Hepatocyte (in vitro differentiated cells): ENCODE results near the gene CCDC157. TPM values are rescaled to one million over a fixed set of nuclear protein-coding genes. Genes with fewer than 3 reads are reported as not detected.

Experiments
- DNase-seq: peaks from one replicate; pipeline ENCODE4 v3.0.0-alpha.2; 2016; ENCODE audit warnings: low spot score
- H2AFZ ChIP-seq: fragments of 200-600 bp; sonication (generic); 2 replicates; pipeline ENCODE4 v1.6.0; 2016; ENCODE audit warnings: antibody characterized with exemption, mild to moderate bottlenecking
- H3K27ac ChIP-seq: fragments of 200-600 bp; sonication (generic); 2 replicates; pipeline ENCODE4 v1.5.1; 2016; ENCODE audit warnings: mild to moderate bottlenecking
- H3K27me3 ChIP-seq: fragments of 200-600 bp; sonication (generic); 2 replicates; pipeline ENCODE4 v1.6.1; 2016
- H3K36me3 ChIP-seq: fragments of 200-600 bp; sonication (generic); replicated peaks from 2 replicates; pipeline ENCODE4 v1.5.1; 2016; ENCODE audit warnings: low read depth; ENCODE audit not compliant: insufficient read depth
- H3K4me1 ChIP-seq: fragments of 200-600 bp; sonication (generic); 2 replicates; pipeline ENCODE4 v1.5.1; 2016; ENCODE audit warnings: mild to moderate bottlenecking, moderate library complexity; ENCODE audit not compliant: insufficient read depth
- H3K4me2 ChIP-seq: fragments of 200-600 bp; sonication (generic); 2 replicates; pipeline ENCODE4 v1.6.0; 2016
- H3K4me3 ChIP-seq: fragments of 200-600 bp; sonication (generic); 2 replicates; pipeline ENCODE4 v1.5.1; 2016; ENCODE audit warnings: mild to moderate bottlenecking
- H3K79me2 ChIP-seq: fragments of 200-600 bp; sonication (generic); 2 replicates; pipeline ENCODE4 v1.6.0; 2017; ENCODE audit warnings: mild to moderate bottlenecking
- H3K9me2 ChIP-seq: fragments of 200-600 bp; sonication (generic); replicated peaks from 2 replicates; pipeline ENCODE4 v1.6.0; 2017; ENCODE audit warnings: mild to moderate bottlenecking; ENCODE audit not compliant: insufficient read depth
- H3K9me3 ChIP-seq: fragments of 200-600 bp; sonication (generic); 2 replicates; pipeline ENCODE4 v1.5.1; 2016; ENCODE audit warnings: low read depth, mild to moderate bottlenecking
- H4K20me1 ChIP-seq: fragments of 200-600 bp; sonication (generic); 2 replicates; pipeline ENCODE4 v1.6.0; 2016; ENCODE audit warnings: mild to moderate bottlenecking; ENCODE audit not compliant: insufficient read depth, poor library complexity, severe bottlenecking
- EZH2 ChIP-seq: fragments of 200-600 bp; sonication (generic); IDR thresholded peaks from 2 replicates; pipeline ENCODE4 v1.6.1; 2016; ENCODE audit warnings: antibody characterized with exemption, mild to moderate bottlenecking, borderline replicate concordance
- EZH2phosphoT487 ChIP-seq: fragments of 200-600 bp; sonication (generic); IDR thresholded peaks from one replicate; pipeline ENCODE4 v1.6.1; 2018; ENCODE audit warnings: antibody characterized with exemption, mild to moderate bottlenecking, low read depth, moderate library complexity; ENCODE audit not compliant: unreplicated experiment, severe bottlenecking
- WGBS: methylation state at CpG from one replicate; pipeline ENCODE4 v1.1.6; 2016; ENCODE audit warnings: low lambda C conversion rate; ENCODE audit errors: missing lambda C conversion rate; 5-methylcytosine and 5-hydroxymethylcytosine counted together
- polyA plus RNA-seq: library from polyadenylated mRNA; unstranded; fragments of >200 nt; fragmentation: Nextera tagmentation; extraction: Ambion mirVana; gene quantifications from 2 replicates; pipeline ENCODE4 v1.2.1, GENCODE V29; 2016
- total RNA-seq: library from RNA; depleted of rRNA; stranded (reverse); fragments of >200 nt; gene quantifications from 2 replicates; pipeline ENCODE4 v1.2.3, GENCODE V29; 2014
- TF ChIP-seq, protein P1 (sequence below): fragments of 200-600 bp; sonication (generic); IDR thresholded peaks from 2 replicates; pipeline ENCODE4 v1.5.1; 2016; ENCODE audit warnings: antibody characterized with exemption, mild to moderate bottlenecking; ENCODE audit not compliant: poor library complexity

The CCDC157 gene
- total and polyA plus RNA-seq, 2 experiments from 2014 or later, result 4.1 to 5.4 TPM

DNA sequence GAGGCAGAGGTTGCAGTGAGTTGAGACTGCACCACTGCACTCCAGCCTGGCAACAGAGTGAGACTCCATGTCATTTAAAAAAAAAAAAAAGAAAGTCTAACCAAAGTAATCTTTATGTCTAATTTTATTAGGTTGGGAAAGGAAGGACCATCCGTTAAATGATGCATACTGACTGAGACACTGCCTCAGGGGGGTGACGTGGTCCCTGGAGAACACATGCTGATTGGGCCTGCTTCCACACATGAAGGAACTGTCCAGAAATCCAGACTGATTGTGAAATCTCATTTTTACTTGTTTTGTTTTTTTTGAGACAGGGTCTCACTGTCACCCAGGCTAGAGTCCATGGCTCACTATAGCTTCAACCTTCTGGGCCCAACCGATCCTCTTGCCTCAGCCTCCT lies 5.6 kb upstream of the CCDC157 start:
- Histone ChIP-seq H2AFZ (no peak overlapping the region), H3K4me2 (no peak overlapping the region), H3K27me3 (no peaks in the 10 kb centered on the region), H3K79me2 (peaks cover 94% of the 10 kb centered on the region), H3K27ac (no peak overlapping the region), H3K4me1 (peaks cover 26% of the 10 kb centered on the region), H3K4me3 (no peak overlapping the region), H3K36me3 (no peaks in the 10 kb centered on the region), H3K9me3 (no peaks in the 10 kb centered on the region), H3K9me2 (no peaks in the 10 kb centered on the region), H4K20me1 (peaks cover 64% of the 10 kb centered on the region)
- DNase-seq, result no peak
- WGBS, result 95% methylated on average over 3 of the region's 3 CpGs
- TF ChIP-seq EZH2, result no peak
- no peak for TF ChIP-seq EZH2phosphoT487
- TF ChIP-seq, protein P1, sequence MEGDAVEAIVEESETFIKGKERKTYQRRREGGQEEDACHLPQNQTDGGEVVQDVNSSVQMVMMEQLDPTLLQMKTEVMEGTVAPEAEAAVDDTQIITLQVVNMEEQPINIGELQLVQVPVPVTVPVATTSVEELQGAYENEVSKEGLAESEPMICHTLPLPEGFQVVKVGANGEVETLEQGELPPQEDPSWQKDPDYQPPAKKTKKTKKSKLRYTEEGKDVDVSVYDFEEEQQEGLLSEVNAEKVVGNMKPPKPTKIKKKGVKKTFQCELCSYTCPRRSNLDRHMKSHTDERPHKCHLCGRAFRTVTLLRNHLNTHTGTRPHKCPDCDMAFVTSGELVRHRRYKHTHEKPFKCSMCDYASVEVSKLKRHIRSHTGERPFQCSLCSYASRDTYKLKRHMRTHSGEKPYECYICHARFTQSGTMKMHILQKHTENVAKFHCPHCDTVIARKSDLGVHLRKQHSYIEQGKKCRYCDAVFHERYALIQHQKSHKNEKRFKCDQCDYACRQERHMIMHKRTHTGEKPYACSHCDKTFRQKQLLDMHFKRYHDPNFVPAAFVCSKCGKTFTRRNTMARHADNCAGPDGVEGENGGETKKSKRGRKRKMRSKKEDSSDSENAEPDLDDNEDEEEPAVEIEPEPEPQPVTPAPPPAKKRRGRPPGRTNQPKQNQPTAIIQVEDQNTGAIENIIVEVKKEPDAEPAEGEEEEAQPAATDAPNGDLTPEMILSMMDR, result no peak

DNA sequence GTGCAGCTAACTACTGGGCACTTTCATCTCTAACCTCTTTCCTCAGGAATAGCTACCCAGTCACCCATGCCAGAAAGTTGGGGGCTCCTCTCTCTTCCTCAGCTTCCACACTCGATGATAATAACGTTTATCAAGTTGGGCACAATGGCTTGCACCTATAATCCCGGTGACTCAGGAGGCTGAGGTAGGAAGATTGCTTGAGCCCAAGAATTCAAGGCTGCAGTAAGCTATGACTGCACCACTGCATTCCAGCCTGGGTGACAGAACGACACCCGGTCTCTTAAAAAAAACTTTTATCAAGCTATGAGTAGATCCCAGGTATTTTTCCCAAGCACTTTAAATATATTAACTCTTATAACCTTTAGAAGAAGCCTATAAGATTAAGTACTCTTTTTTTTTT lies 2.2 kb upstream of the CCDC157 start:
- no peaks in the 10 kb centered on the region for H3K27me3 ChIP-seq
- H3K36me3 ChIP-seq, result no peaks in the 10 kb centered on the region
- H3K4me2 ChIP-seq, result peak overlapping the region; percentile 89
- H4K20me1 ChIP-seq, result peaks cover 40% of the 10 kb centered on the region
- peaks cover 19% of the 10 kb centered on the region for H3K4me1 ChIP-seq
- peaks cover 62% of the 10 kb centered on the region for H3K79me2 ChIP-seq
- no peak overlapping the region for H3K4me3 ChIP-seq
- no peak for DNase-seq
- H3K27ac ChIP-seq, result no peak overlapping the region
- no peaks in the 10 kb centered on the region for H3K9me3 ChIP-seq
- no peaks in the 10 kb centered on the region for H3K9me2 ChIP-seq
- TF ChIP-seq, protein P1, result no peak
- TF ChIP-seq EZH2, result no peak
- TF ChIP-seq EZH2phosphoT487, result no peak
- H2AFZ ChIP-seq, result no peak overlapping the region
- WGBS, result 81% methylated on average over 5 of the region's 5 CpGs

DNA sequence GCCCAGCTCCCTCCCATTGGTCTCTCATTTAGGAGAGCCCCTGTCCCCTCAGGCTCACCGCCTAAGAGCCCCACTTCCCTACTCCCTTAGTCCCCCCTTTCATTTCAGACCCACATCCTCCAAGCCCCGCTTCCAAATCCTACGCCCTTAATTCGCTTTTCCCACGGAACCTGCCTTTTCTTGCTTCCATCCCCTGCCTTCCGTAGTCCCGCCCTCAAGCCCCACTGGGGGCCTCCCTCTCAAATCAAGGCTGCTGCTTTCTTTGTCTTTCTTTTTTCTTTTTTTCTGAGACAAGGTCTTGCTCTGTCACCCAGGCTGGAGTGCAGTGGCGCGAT lies 396 bp downstream of the CCDC157 start:
- Histone ChIP-seq H4K20me1 (peaks cover 36% of the 10 kb centered on the region), H3K4me3 (peak overlapping the region; percentile 74), H3K9me3 (no peaks in the 10 kb centered on the region), H3K27ac (peak overlapping the region; percentile 41), H3K4me1 (peaks cover 19% of the 10 kb centered on the region), H3K9me2 (no peaks in the 10 kb centered on the region), H3K36me3 (no peaks in the 10 kb centered on the region), H3K4me2 (peak overlapping the region; percentile 91), H3K27me3 (no peaks in the 10 kb centered on the region), H2AFZ (peak overlapping the region; percentile 80), H3K79me2 (peaks cover 39% of the 10 kb centered on the region)
- 3% methylated on average over 9 of the region's 9 CpGs for WGBS
- no peak for DNase-seq
- no peak for TF ChIP-seq EZH2
- TF ChIP-seq EZH2phosphoT487, result no peak
- TF ChIP-seq, protein P1, result no peak
